ENCODE data around the gene IL12A.

DNA sequence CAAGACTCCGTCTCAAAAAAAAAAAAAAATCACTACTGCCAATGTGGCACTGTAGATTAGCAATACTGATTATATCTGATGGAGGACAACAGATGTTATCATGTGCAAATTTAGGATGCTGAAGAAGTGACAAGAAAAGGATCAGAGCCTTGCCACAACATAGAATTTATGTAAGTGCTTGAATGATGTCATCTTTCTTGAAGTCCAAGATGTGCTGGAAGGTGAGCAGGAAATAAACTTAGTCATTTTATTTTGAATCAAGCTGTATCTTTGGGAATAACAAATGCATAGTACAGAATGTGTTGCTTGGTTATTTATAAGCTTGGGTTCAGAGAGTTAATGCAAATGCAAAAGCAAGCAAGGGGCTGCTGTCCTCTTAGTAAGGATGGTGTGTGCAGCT, 47.1 kb downstream of the IL12A start:
- TF ChIP-seq CTCF (IDR thresholded peaks at IDR 0.05; ENCODE audit: low read depth, low read length) (no peak), POLR2A (IDR thresholded peaks at IDR 0.05; ENCODE audit: extremely low read depth, insufficient read length) (no peak)
- TF ChIP-seq, protein P1, sequence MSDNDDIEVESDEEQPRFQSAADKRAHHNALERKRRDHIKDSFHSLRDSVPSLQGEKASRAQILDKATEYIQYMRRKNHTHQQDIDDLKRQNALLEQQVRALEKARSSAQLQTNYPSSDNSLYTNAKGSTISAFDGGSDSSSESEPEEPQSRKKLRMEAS (IDR thresholded peaks at IDR 0.05; ENCODE audit: low read depth, low read length), result no peak
